ENCODE results near the gene MRRF. TPM values are rescaled to one million over a fixed set of nuclear protein-coding genes. Genes with fewer than 3 reads are reported as not detected.

MRRF gene
- total RNA-seq, 2 donors from 2014 or later, result 44.9 to 65.7 TPM

DNA sequence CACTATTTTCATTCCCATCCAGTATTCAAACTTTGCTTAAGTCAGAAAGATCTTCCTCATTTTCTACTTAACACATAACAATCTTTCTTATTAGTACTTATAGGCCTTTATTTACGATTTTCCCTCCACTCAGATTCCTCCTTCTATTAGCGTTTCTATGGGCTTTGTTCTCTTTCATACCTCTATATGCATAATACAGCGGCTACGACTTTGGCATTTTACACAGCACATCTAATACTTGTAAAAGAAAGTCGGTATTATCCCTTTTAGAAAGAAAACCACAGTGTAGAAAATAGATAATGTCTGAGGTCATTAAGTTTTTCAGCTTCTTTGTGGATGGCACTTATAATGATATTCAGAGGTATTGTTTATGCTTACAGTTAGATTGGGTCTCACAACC lies 8.5 kb upstream of the MRRF start:
- Mint-ChIP-seq H3K9me3 (no peaks in the 10 kb centered on the region), H3K27ac (no peak overlapping the region), H3K36me3 (peaks cover 4 to 13% of the 10 kb centered on the region in 2 donors)
- no peak for DNase-seq (ENCODE audit: low spot score in 2 of 2)
- ATAC-seq, result no peak

DNA sequence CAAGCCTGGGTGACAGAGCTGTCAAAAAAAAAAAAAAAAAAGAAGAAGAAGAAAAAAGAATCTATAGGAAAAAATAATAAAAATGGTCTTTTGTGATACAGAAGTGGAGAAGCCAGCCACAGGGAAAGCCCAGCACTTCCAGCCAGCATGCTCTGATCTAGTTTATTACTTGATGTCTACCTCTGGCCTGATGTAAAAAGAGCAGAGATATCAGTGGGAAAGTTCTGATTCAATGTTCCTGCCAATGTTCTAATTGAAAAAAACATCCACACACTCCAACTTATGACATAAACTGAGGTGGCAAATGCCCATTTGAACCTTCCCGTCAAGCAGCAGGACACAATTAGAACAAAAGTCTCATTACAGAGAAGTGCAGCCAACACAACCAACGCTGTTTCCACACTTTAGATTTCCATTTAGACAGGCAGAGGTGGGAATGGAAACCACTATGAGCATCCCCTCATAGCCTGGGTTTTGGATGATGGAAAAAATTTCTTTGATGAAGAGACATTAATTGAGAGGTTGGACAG lies 5.7 kb upstream of the MRRF start:
- DNase-seq (ENCODE audit: low spot score in 2 of 2) (no peak), ATAC-seq (no peak)
- H3K9me3 Mint-ChIP-seq, result no peaks in the 10 kb centered on the region
- peaks cover 6 to 14% of the 10 kb centered on the region in 2 donors for H3K36me3 Mint-ChIP-seq
- H3K27ac Mint-ChIP-seq, result no peak overlapping the region

DNA sequence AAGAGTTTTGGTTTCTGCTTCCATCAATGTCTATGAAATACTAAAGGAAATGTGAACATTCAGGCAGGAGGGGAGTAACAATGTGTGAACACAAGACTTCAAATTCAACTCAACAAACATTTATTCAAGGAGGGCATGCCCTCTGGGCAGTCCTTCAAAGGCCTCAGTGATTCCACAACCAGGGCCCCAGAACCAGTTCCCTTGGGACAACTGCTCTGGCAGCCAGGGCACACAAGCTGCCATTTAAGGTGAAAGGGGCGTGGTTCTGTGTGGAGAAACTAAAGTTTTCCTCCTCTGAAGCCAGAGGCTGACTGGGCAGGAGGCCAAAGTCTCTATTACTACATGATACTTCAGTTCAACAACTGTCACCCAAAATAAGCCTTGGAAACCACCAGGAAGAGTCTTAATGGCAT lies 3.2 kb upstream of the MRRF start:
- no peaks in the 10 kb centered on the region for H3K9me3 Mint-ChIP-seq
- peak overlapping the region in 1 of 2 donors; percentile 36 for H3K27ac Mint-ChIP-seq
- DNase-seq (ENCODE audit: low spot score in 2 of 2), result no peak
- ATAC-seq, result no peak
- peaks cover 32% of the 10 kb centered on the region in 2 donors for H3K36me3 Mint-ChIP-seq

DNA sequence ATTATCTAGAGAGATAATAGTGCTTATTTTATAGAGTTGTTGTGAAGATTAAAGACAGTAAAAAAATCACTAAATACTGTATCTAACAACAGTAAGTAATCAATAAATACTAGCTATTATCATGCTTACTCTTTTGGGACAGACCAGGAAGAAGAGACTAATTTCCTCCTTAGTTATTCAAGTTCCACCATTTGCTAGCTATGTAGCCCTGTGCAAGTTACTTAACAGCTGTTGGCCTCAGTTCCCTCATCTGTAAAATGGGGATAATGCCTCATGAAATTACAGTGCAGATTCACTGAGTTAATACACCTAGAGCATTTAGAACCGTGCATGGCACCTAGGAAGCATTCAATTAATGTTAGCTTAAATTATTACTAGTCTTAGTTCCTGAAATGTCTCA lies 2.6 kb upstream of the MRRF start:
- peak overlapping the region in 1 of 2 donors; percentile 100 for H3K27ac Mint-ChIP-seq
- DNase-seq (ENCODE audit: low spot score in 2 of 2), result no peak
- no peaks in the 10 kb centered on the region for H3K9me3 Mint-ChIP-seq
- no peak for ATAC-seq
- H3K36me3 Mint-ChIP-seq, result peaks cover 32 to 33% of the 10 kb centered on the region in 2 donors

DNA sequence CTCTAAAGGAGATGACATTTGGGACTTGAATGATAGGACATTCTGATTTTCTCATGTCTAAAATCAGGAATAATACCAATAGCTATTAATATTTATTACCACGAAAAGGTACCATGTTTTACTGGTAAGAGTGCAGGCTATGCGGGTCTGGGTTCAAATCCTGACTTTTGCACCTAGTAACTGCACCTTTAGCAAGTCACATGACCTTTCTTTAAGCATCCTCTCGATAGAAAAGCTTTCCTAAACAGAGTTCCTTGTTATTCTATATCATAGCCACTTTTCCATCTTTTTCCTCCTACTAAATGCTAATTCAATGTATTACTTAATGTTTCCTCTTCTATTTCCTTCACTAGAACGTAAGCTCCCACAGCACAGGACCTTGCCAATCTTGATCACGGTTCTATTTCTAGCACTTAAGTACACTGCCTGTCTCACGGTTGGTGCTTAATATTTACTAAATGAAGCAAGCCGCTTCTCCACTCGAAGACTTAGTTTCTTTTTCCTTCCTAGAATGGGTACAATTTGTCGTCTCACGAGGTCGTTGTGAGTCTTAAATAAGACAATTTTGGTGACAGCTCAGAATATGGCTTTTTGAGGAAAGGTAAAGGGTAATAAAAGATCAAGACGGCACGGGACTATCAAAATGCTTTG lies 858 bp upstream of the MRRF start:
- Mint-ChIP-seq H3K9me3 (no peaks in the 10 kb centered on the region), H3K27ac (peak overlapping the region; percentile 99 to 100), H3K36me3 (peaks cover 32 to 33% of the 10 kb centered on the region in 2 donors)
- peak in 1 of 2 donors; percentile 6 for DNase-seq (ENCODE audit: low spot score in 2 of 2)
- no peak for ATAC-seq

DNA sequence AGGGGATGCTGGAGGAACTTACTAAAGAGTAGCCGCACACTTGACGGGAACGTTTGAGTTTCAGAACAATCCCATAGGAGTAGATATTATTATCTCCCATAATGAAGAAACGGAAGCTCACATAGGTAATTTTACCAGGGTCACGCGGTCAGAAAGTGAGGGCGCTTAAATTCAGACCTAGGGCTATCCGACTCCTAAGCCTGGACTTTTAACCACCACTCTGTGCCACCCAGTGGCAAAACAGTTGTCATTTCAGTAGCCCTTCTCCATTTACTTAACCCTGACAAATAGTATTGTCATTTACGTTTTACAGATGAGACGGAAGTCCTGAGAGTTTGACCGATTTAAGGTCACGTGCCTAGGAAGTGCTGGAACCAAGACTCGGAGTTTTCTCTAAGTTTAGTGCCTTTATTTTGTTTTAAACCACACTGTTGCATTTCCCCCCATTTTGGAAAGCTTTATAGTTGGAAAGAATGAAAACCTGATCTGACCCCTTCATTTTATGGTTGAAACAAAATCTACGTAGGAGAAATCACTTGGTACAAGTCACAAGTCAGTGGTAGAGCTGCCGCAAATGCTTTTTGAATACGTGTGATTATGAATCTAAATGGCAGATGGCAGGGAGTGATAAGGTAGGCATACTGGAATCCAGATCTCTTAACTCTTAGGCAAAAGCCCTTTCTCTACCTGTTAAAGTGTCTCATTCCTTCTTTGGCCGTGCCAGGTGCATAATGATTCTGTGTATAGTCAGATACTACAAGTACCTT lies 650 bp downstream of the MRRF start:
- H3K9me3 Mint-ChIP-seq, result no peaks in the 10 kb centered on the region

DNA sequence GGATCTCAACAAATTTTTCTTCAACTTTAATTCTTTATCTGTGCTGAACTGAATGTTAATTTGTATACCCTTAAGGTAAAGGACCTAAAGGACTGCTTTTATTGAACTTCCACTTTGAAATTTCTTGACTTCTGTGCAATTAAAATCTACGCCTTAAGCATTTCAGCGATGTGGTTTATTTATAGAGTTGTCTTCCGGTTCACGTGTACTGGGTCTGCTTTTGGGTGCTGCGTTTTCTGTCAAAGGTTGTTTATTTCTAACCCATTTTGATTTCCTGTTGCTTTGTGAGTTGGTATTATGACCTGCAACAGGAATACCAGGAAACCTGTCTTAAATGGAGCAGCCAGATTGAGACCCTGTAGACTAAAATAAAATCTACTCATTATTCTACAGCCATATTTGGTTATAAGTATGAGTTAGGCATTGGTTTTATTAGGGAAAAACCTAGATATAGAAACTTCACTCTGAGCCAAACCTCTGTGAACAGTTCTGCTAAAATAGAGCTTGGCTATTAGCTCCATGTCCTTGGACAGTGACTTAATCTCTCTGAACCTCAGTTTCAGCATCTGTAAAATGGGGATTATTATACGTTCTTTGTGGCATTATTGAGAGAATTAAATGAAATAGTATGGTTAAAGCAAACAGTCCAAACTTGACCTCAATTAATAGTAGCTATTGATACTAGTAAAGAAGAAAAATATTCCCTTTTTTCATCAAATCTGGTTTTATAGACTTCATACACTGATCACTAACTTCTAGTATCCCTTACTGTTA lies 3.5 kb downstream of the MRRF start:
- peaks cover 37 to 44% of the 10 kb centered on the region in 2 donors for H3K36me3 Mint-ChIP-seq
- no peak for DNase-seq (ENCODE audit: low spot score in 2 of 2)
- ATAC-seq, result no peak
- no peak overlapping the region for H3K27ac Mint-ChIP-seq
- no peaks in the 10 kb centered on the region for H3K9me3 Mint-ChIP-seq

More for the DNA sequence above, 650 bp downstream of the MRRF start:
- ATAC-seq, result peak; percentile 45 to 54
- H3K27ac Mint-ChIP-seq, result peak overlapping the region; percentile 99 to 100
- H3K36me3 Mint-ChIP-seq, result peaks cover 32 to 33% of the 10 kb centered on the region in 2 donors
- peak in 1 of 2 donors; percentile 20 for DNase-seq (ENCODE audit: low spot score in 2 of 2)

DNA sequence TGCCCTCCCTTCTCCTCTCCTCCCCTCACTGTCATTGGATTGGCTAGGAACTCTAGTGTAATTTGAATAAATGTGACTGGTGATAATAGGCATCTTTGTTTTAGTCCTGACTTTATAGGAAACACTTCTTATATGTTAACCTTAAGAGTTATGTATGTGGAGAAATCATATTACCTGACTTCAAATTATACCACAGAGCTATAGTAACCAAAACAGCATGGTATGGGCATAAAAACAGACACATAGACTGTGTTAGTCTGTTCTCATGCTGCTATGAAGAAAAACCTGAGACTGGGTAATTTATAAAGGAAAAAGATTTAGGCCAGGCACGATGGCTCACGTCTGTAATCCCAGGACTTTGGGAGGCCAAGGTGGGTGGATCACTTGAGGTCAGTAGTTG lies 9.4 kb downstream of the MRRF start:
- no peak overlapping the region for H3K27ac Mint-ChIP-seq
- H3K9me3 Mint-ChIP-seq, result no peaks in the 10 kb centered on the region
- H3K36me3 Mint-ChIP-seq, result peaks cover 18 to 68% of the 10 kb centered on the region in 2 donors

DNA sequence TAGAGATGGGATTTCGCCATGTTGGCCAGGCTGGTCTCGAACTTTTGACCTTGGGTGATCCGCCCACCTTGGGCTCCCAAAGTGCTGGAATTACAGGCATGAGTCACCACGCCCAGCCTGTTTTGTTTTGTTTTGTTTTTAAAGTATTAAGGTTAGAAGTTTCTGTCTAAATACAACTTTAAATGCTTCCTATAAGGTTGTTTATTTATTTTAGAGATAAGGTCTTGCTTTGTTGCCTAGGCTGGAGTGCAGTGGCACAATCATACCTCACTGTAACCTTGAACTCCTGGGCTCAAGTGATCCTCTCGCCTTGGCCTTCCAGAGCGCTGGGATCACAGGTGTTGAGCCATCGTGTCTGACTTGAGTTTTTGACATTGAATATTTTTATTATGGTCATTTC lies 11.4 kb downstream of the MRRF start:
- DNase-seq (ENCODE audit: low spot score in 2 of 2), result no peak
- no peak overlapping the region for H3K27ac Mint-ChIP-seq
- peaks cover 18 to 62% of the 10 kb centered on the region in 2 donors for H3K36me3 Mint-ChIP-seq
- ATAC-seq, result no peak
- no peaks in the 10 kb centered on the region for H3K9me3 Mint-ChIP-seq

More for the DNA sequence above, 9.4 kb downstream of the MRRF start:
- DNase-seq (ENCODE audit: low spot score in 2 of 2), result no peak
- no peak for ATAC-seq

DNA sequence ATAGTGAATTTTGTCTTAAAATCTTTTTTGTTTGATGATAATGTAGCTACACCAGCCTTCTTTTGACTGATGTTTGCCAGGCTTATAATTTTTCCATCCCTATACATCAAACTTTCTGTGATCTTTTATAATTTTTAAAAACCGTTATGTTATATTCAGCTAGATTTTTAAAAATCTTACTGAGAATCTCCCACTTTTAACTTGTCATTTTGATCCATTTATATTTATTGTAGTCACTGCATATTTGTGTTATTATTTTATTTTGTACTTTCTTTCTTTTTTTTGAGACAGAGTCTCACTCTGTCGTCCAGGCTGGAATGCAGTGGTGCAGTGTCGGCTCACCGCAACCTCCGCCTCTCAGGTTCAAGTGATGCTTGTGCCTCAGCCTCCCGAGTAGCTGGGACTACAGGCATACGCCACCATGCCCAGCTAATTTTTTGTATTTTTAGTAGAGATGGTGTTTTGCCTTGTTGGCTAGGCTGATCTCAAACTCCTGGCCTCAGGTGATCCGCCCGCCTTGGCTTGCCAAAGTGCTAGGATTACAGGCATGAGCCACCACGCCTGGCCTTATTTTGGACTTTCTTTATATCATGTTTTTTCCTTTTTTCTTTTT lies 12.7 kb downstream of the MRRF start:
- Mint-ChIP-seq H3K27ac (no peak overlapping the region), H3K9me3 (no peaks in the 10 kb centered on the region), H3K36me3 (peaks cover 21 to 51% of the 10 kb centered on the region in 2 donors)
- no peak for DNase-seq (ENCODE audit: low spot score in 2 of 2)
- ATAC-seq, result no peak

DNA sequence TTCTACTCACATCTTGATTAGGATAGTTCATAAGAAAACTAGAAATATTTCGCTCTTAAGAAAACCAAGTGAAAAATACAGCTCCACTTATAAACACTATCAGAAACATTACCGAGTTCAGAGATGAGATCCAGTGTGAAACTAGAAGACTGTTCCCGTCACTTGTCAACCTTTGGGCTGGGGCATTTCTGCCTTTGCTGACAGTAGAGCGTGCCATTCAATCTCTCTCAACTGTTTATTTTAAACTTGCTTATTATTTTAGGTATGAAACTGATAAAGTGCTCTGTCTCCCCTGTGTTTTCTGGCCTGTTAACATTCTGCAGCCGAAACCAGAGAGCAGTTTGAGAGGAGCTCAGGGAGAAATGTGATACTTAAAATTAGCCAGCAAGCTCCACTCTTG lies 16.7 kb downstream of the MRRF start:
- Mint-ChIP-seq H3K27ac (no peak overlapping the region), H3K9me3 (no peaks in the 10 kb centered on the region), H3K36me3 (peaks cover 6 to 19% of the 10 kb centered on the region in 2 donors)
- ATAC-seq (no peak), DNase-seq (ENCODE audit: low spot score in 2 of 2) (no peak)

DNA sequence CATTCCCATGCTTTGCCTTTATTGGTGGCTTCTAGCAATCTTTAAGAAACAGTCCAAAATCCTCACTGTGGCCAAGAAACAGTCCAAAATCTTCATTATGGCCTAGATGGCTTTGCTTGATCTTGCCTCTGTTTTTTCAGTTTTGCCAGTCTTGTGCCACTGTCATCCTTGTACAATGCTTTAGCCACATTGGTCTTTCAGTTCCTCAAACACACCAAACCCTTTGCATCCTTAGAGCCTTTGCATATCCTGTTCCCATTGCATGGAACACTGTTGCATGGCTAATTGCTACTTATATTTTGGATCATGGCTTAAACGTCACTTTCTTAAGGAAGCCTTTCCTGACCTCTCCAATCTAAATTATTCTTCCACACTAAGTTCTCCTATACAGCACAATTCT lies 22.1 kb downstream of the MRRF start:
- no peaks in the 10 kb centered on the region for H3K9me3 Mint-ChIP-seq
- peaks cover 7 to 16% of the 10 kb centered on the region in 2 donors for H3K36me3 Mint-ChIP-seq
- H3K27ac Mint-ChIP-seq, result no peak overlapping the region
- DNase-seq (ENCODE audit: low spot score in 2 of 2) (no peak), ATAC-seq (no peak)

DNA sequence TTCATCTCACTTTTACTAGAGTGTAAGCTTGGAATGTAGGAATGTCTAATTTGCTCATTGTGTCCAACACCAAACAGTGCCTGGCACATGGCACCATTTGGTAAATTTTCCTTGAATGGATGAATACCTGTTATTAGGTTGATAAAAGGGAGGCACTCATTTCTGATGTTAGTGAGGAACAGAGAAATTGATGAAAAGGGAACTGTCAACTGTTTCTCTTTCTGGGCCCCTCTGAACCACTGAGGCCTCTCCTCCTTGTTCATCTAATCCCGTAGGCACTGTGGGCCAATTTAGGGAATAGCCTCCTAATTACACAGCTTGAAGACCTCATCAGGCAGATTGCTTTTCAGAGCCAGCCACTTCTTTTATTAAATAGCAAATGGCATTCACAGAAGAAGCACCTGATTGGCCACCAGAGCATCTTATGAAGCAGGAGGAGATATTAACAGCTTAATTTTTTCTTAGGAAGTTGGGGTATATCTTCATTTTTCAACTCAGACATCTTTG lies 22.6 kb downstream of the MRRF start:
- Mint-ChIP-seq H3K27ac (no peak overlapping the region), H3K36me3 (peaks cover 7 to 15% of the 10 kb centered on the region in 2 donors), H3K9me3 (no peaks in the 10 kb centered on the region)
- DNase-seq (ENCODE audit: low spot score in 2 of 2), result no peak
- no peak for ATAC-seq

DNA sequence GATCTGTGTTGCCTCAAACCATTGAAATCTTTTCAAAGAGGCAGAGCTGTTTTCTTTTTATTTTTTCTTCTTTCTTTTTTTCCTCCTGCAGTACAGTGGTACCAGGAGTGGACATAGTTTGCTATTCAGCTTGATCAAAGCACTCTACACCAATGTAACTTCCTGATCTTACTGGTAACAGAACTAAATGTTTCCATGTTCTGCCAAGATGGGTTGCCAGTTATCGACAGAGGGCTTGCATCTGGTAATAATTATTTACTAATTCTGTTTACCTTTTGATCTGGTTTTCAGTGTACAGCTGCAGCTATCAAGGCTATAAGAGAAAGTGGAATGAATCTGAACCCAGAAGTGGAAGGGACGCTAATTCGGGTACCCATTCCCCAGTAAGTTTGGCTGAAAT lies 26.8 kb downstream of the MRRF start:
- no peak for DNase-seq (ENCODE audit: low spot score in 2 of 2)
- Mint-ChIP-seq H3K27ac (no peak overlapping the region), H3K9me3 (no peaks in the 10 kb centered on the region), H3K36me3 (peaks cover 7 to 13% of the 10 kb centered on the region in 2 donors)
- ATAC-seq, result no peak

DNA sequence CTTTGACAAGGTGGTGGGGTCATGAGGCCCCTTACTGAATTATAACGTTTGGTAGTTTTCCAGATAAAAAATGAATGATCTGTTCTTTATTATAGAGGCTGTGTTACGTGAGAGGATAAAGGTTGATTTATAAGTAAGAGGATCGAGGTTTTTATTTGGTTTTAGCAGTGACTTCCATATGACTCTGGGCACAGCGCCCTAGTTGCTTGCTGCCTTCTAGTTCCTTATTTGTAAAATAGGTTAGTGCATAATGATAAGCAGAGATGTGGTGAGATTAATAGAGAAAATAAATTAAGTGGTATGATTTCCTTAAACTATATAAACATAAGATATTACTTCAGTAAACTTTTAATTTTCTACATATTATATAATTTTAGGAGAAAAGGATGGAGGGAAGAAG lies 29.8 kb downstream of the MRRF start:
- H3K9me3 Mint-ChIP-seq, result no peaks in the 10 kb centered on the region
- ATAC-seq, result no peak
- no peak overlapping the region for H3K27ac Mint-ChIP-seq
- no peak for DNase-seq (ENCODE audit: low spot score in 2 of 2)
- peaks cover 6 to 13% of the 10 kb centered on the region in 2 donors for H3K36me3 Mint-ChIP-seq

DNA sequence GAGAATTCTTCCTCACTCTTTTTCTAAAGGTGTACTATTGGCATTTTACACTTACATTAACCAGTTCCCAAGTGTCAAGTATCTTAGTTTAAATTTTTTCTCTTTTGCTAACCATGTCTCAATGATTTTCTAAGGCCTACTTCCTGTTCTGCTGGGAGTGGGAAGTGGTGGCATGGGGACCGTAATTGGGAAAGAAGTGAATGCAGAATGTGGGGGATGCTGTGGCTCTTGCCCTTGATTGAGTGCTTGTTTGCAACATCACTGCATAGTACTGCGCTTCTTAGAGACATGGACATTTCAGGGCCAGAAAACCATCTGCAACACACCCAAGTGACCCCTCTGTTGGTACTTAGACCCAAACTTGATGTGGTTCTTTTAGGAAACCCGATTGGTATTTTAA lies 32.8 kb downstream of the MRRF start:
- Mint-ChIP-seq H3K27ac (no peak overlapping the region), H3K9me3 (no peaks in the 10 kb centered on the region), H3K36me3 (peaks cover 6% of the 10 kb centered on the region in 2 donors)
- no peak for DNase-seq (ENCODE audit: low spot score in 2 of 2)
- ATAC-seq, result no peak
